ENCODE data around the gene DTNB. TPM values are rescaled to one million over a fixed set of nuclear protein-coding genes. Genes with fewer than 3 reads are reported as not detected.

The DTNB gene
- total RNA-seq, 1 donor from 2014 or later = 28.9 TPM

GRCh38 chr2:25380586-25381375, 292.6 kb downstream of the DTNB start:
- ATAC-seq (ENCODE audit: low read depth) = no peak
- Mint-ChIP-seq H3K4me3 (no peak overlapping the region), H3K27me3 (no peaks in the 10 kb centered on the region), H3K27ac (no peak overlapping the region), H3K36me3 (ENCODE audit: low read depth) (peaks cover 3% of the 10 kb centered on the region), H3K9me3 (no peaks in the 10 kb centered on the region), H3K4me1 (peaks cover 35% of the 10 kb centered on the region)
- DNase-seq = peak; percentile 13
- CTCF ChIA-PET = interaction anchor here (0.7 to 0.8 kb wide), 2 partner anchors 14 to 142 kb away, joined by 3 to 6 read pairs; no protein-coding TSS in a partner anchor
- TF ChIP-seq, protein P1, sequence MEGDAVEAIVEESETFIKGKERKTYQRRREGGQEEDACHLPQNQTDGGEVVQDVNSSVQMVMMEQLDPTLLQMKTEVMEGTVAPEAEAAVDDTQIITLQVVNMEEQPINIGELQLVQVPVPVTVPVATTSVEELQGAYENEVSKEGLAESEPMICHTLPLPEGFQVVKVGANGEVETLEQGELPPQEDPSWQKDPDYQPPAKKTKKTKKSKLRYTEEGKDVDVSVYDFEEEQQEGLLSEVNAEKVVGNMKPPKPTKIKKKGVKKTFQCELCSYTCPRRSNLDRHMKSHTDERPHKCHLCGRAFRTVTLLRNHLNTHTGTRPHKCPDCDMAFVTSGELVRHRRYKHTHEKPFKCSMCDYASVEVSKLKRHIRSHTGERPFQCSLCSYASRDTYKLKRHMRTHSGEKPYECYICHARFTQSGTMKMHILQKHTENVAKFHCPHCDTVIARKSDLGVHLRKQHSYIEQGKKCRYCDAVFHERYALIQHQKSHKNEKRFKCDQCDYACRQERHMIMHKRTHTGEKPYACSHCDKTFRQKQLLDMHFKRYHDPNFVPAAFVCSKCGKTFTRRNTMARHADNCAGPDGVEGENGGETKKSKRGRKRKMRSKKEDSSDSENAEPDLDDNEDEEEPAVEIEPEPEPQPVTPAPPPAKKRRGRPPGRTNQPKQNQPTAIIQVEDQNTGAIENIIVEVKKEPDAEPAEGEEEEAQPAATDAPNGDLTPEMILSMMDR (IDR thresholded peaks at IDR 0.05) = no peak
- POLR2A ChIA-PET = interaction anchor here (0.6 to 5.7 kb wide), 4 partner anchors 16 to 38 kb away, joined by 4 to 88 read pairs (median 6); no protein-coding TSS in a partner anchor
- intact Hi-C loops (cut with micrococcal nuclease) = no loop called here

DNA sequence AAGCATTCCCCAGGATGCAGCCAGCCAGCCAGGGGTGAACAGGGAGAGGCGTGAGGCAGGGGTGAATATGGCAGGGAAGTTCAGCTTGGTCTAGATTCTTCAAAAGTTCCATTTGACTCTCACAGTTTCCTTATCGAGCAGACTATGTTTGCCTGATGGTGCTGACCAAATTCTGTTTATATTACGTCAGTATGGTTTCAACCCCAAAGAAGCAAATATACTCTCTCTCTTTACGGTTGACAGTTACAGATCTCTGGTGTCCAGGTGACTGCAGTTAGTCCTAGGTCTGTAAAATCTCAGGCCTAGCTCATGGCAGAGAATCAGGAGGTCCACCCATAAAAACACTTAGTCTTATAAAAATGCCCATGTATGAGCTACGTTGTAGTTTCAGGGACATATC, 293.4 kb downstream of the DTNB start:
- Mint-ChIP-seq H3K27ac (no peak overlapping the region), H3K4me1 (peaks cover 35% of the 10 kb centered on the region), H3K9me3 (no peaks in the 10 kb centered on the region), H3K36me3 (ENCODE audit: low read depth) (peaks cover 2% of the 10 kb centered on the region), H3K27me3 (no peaks in the 10 kb centered on the region), H3K4me3 (no peak overlapping the region)
- POLR2A ChIA-PET = interaction anchor here (0.6 to 5.7 kb wide), 4 partner anchors 9 to 39 kb away, joined by 3 to 88 read pairs (median 4); no protein-coding TSS in a partner anchor
- CTCF ChIA-PET = interaction anchor here (0.7 to 0.8 kb wide), 2 partner anchors 15 to 143 kb away, joined by 3 to 6 read pairs; no protein-coding TSS in a partner anchor
- TF ChIP-seq, protein P1 (IDR thresholded peaks at IDR 0.05) = no peak
- DNase-seq (no peak), ATAC-seq (ENCODE audit: low read depth) (no peak)
- intact Hi-C loops (cut with micrococcal nuclease) = no loop called here

- TF ChIP-seq, protein P1 (IDR thresholded peaks at IDR 0.05) = no peak
- POLR2A ChIA-PET = interaction anchor here (0.8 to 5.7 kb wide), 3 partner anchors 9 to 40 kb away, joined by 3 to 88 read pairs (median 4); no protein-coding TSS in a partner anchor
- CTCF ChIA-PET = interaction anchor here (0.7 to 1.6 kb wide), 2 partner anchors 15 to 40 kb away, joined by 3 read pairs; no protein-coding TSS in a partner anchor
- ATAC-seq (ENCODE audit: low read depth) (no peak), DNase-seq (peak; percentile 10)
- Mint-ChIP-seq H3K9me3 (no peaks in the 10 kb centered on the region), H3K4me1 (peaks cover 35% of the 10 kb centered on the region), H3K27me3 (no peaks in the 10 kb centered on the region), H3K36me3 (ENCODE audit: low read depth) (peaks cover 2% of the 10 kb centered on the region), H3K27ac (no peak overlapping the region), H3K4me3 (no peak overlapping the region)
- intact Hi-C loops (cut with micrococcal nuclease) = no loop called here
Measured at GRCh38 chr2:25379535-25379934, 293.8 kb downstream of the DTNB start.

- POLR2A ChIA-PET = interaction anchor here (1.4 to 5.7 kb wide), 2 partner anchors 25 to 40 kb away, joined by 4 to 88 read pairs; no protein-coding TSS in a partner anchor
- H3K4me3 Mint-ChIP-seq = no peak overlapping the region
- TF ChIP-seq, protein P1 (IDR thresholded peaks at IDR 0.05) = no peak
- H3K27ac Mint-ChIP-seq = no peak overlapping the region
- H3K9me3 Mint-ChIP-seq = no peaks in the 10 kb centered on the region
- CTCF ChIA-PET = interaction anchor here (1.6 to 6.9 kb wide), 2 partner anchors 17 to 41 kb away, joined by 3 to 56 read pairs; no protein-coding TSS in a partner anchor
- H3K27me3 Mint-ChIP-seq = no peaks in the 10 kb centered on the region
- ATAC-seq (ENCODE audit: low read depth) = no peak
- peak; percentile 14 for DNase-seq
- intact Hi-C loops (cut with micrococcal nuclease) = no loop called here
- H3K4me1 Mint-ChIP-seq = peaks cover 35% of the 10 kb centered on the region
- H3K36me3 Mint-ChIP-seq (ENCODE audit: low read depth) = no peaks in the 10 kb centered on the region
Measured at GRCh38 chr2:25378731-25379490, 294.5 kb downstream of the DTNB start.

Measured in activated B cell treated with CpG ODN at 0.5 μM for 24 hours (primary cell).